Activated naive CD8-positive, alpha-beta T cell treated with anti-CD3 and anti-CD28 coated beads for 36 hours (primary cell): ENCODE data around the gene SLC44A2. TPM values are rescaled to one million over a fixed set of nuclear protein-coding genes. Genes with fewer than 3 reads are reported as not detected.

Source experiments
- DNase-seq: peaks from one replicate; pipeline ENCODE4 v3.0.0; 2021
- H3K27ac Mint-ChIP-seq: one replicate; pipeline ENCODE4 v1.8.0; 2022; ENCODE audit warnings: mild to moderate bottlenecking, moderate library complexity, mixed read lengths
- H3K27me3 Mint-ChIP-seq: one replicate; pipeline ENCODE4 v1.8.0; 2022; ENCODE audit warnings: mild to moderate bottlenecking, mixed read lengths
- H3K36me3 Mint-ChIP-seq: one replicate; pipeline ENCODE4 v1.8.0; 2021; ENCODE audit warnings: mild to moderate bottlenecking, mixed read lengths
- H3K4me1 Mint-ChIP-seq: one replicate; pipeline ENCODE4 v1.8.0; 2021; ENCODE audit warnings: mixed read lengths
- H3K4me3 Mint-ChIP-seq: one replicate; pipeline ENCODE4 v1.8.0; 2022; ENCODE audit warnings: mild to moderate bottlenecking, moderate library complexity, mixed read lengths
- H3K9me3 Mint-ChIP-seq: one replicate; pipeline ENCODE4 v1.8.0; 2022; ENCODE audit warnings: mixed read lengths
- total RNA-seq, 2 experiments: library from RNA; stranded (reverse); gene quantifications; one replicate each; pipeline ENCODE4 v1.2.3, GENCODE V29; 2021

The SLC44A2 gene
- total RNA-seq, 2 experiments from 2014 or later = 70.6 to 71.6 TPM

DNA sequence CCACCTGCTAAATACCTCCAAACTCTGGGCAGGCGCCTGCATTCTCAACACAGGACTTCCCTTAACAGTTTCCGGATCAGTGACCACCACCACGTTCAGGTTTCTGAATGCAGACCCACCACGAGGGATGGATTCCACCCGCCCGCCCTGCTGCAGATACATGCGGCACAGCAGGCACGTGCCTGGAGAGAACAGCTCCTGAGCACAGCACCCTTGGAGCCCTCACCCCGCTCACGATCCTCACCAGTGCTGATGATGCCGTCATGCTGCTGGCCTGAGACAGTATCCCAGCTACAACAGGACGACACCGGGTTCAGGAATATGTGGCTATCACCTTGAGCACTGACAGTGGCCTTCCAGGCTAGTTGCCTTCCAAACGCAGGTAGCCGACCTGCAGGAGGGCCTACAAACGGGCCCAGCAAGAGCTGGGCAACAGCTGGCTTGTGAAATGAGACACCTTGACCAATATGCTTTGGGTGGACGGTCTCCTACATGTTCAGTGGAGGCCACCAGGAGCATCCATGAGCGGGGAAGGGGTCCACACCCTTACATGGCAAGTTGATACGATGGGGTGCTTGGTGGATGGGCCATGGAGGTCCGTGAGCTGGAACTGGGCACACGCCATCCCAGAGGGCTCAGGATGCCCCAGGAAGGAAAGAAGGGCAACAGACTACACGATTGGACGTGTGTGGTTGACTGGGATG lies 66.0 kb downstream of the SLC44A2 start:
- H3K36me3 Mint-ChIP-seq = peaks cover 23% of the 10 kb centered on the region
- H3K27me3 Mint-ChIP-seq = peaks cover 3% of the 10 kb centered on the region
- H3K4me3 Mint-ChIP-seq = no peak overlapping the region
- H3K9me3 Mint-ChIP-seq = no peaks in the 10 kb centered on the region
- DNase-seq = no peak
- peak overlapping the region; percentile 29 for H3K27ac Mint-ChIP-seq
- peaks cover 17% of the 10 kb centered on the region for H3K4me1 Mint-ChIP-seq

DNA sequence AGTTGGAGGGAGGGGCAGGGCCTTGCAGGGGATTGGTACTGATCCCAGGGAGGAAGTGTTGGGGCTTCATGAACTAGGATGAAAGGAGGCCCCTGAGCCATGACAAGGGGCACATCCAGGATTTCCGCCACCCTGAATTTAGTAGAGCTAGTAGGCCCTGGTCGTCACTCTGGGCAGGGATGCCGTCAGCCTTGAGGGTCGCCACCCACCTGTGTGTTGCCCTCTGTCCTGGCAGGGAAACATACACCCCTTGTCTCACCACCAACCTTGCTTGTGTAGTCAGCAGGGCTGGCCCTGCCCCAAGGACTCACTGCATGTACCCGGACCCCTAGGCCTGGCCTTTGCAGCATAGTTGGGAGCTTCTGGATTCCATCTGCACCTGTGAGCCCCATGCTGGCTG lies 66.5 kb downstream of the SLC44A2 start:
- Mint-ChIP-seq H3K4me1 (peaks cover 17% of the 10 kb centered on the region), H3K9me3 (no peaks in the 10 kb centered on the region), H3K4me3 (no peak overlapping the region), H3K27ac (no peak overlapping the region), H3K36me3 (peaks cover 23% of the 10 kb centered on the region), H3K27me3 (peaks cover 6% of the 10 kb centered on the region)
- no peak for DNase-seq

DNA sequence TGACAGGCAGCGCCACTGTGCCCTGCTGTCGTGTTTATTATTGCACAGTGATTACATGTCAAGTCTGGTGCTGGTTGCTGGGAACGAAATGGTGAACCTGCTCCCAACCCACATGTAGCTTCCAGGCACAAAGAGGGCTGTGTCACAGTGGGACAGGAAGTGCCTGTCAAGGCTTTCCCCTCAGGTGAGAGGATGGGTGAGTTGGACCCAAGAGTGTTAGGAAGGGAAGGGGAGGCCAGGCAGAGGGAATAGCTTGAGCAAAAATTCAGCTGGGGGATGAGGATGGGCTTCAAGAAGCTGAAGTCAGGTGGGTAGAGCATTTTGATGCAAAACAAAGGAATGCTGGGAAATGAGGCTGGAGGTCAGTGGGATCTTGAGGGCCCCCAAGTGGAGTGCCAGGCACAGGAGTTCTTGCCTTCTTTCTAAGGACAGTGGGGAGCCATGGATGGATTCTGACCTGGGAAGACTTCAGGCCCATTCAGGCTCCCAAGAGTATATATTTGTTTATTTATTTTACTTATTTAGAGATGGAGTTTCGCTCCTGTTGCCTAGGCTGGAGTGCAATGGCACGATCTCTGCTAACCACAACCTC lies 67.4 kb downstream of the SLC44A2 start:
- H3K27ac Mint-ChIP-seq = peak overlapping the region; percentile 0

More for the DNA sequence above, 67.4 kb downstream of the SLC44A2 start:
- peaks cover 23% of the 10 kb centered on the region for H3K36me3 Mint-ChIP-seq
- peaks cover 17% of the 10 kb centered on the region for H3K4me1 Mint-ChIP-seq
- H3K9me3 Mint-ChIP-seq = no peaks in the 10 kb centered on the region
- H3K4me3 Mint-ChIP-seq = no peak overlapping the region
- no peak for DNase-seq
- peaks cover 12% of the 10 kb centered on the region for H3K27me3 Mint-ChIP-seq

Other genes with a start within 250 kb of the SLC44A2 start
- gene TYK2, start 245.0 kb upstream of the SLC44A2 start, total RNA-seq = 100 to 1,000 TPM; 153 to 155 TPM
- 100 to 1,000 TPM; 242 to 252 TPM for gene CDC37, start 222.0 kb upstream of the SLC44A2 start, total RNA-seq
- 10 to 100 TPM; 10.6 to 11.4 TPM for gene PDE4A, start 205.0 kb upstream of the SLC44A2 start, total RNA-seq
- 10 to 100 TPM; 69.3 to 72.2 TPM for gene KEAP1, start 122.2 kb upstream of the SLC44A2 start, total RNA-seq
- gene S1PR5, start 108.1 kb upstream of the SLC44A2 start, total RNA-seq = not detected
- 10 to 100 TPM; 25.1 to 26.4 TPM for gene ATG4D, start 81.6 kb upstream of the SLC44A2 start, total RNA-seq
- gene KRI1, start 59.5 kb upstream of the SLC44A2 start, total RNA-seq = 10 to 100 TPM; 66.3 to 69.2 TPM
- 10 to 100 TPM; 55.8 to 62.3 TPM for gene CDKN2D, start 56.6 kb upstream of the SLC44A2 start, total RNA-seq
- gene AP1M2, start 38.2 kb upstream of the SLC44A2 start, total RNA-seq = not detected
- gene ILF3, start 28.8 kb downstream of the SLC44A2 start, total RNA-seq = 100 to 1,000 TPM; 500 to 527 TPM
- gene QTRT1, start 75.9 kb downstream of the SLC44A2 start, total RNA-seq = 10 to 100 TPM; 66.6 to 71.5 TPM
- 100 to 1,000 TPM; 127 to 133 TPM for gene DNM2, start 92.5 kb downstream of the SLC44A2 start, total RNA-seq
- 10 to 100 TPM; 14.3 to 14.8 TPM for gene TMED1, start 210.7 kb downstream of the SLC44A2 start, total RNA-seq
- 1 to 10 TPM; 1.8 to 2.0 TPM for gene C19orf38, start 222.9 kb downstream of the SLC44A2 start, total RNA-seq
- 10 to 100 TPM; 85.0 to 86.8 TPM for gene CARM1, start 246.0 kb downstream of the SLC44A2 start, total RNA-seq